Activated CD8-positive, alpha-beta memory T cell treated with anti-CD3 and anti-CD28 coated beads, Interleukin-2, amount 50 U/mL, for 1 hour (primary cell): ENCODE data around the gene SYNM.

Source experiments
- DNase-seq: peaks from one replicate; pipeline ENCODE4 v3.0.0-alpha.2; 2020; ENCODE audit errors: extremely low read depth

SYNM gene

DNA sequence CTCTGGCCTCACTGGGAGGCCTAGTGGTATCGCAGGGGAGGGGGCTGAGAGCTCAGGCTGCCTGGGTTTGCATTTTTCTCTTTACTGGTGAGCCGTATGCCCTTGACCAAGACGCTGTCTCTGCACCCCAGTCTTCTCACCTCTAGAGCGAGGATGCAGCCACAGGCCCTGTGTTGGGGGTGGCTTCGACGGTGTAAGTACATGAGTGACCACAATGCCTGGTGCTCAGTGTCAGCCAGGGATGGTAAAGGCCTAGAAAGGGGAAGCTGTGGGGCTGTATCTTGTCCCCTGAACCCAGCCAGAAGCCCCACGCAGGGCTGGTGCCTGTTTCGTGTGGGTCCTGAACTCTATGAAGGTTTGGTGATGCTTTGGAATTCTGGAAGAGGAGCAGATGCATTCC lies 19.8 kb downstream of the SYNM start:
- no peak for DNase-seq

GRCh38 chr15:99125061-99125891 lies 20.4 kb downstream of the SYNM start:
- DNase-seq = no peak

GRCh38 chr15:99126131-99126588 lies 21.3 kb downstream of the SYNM start:
- DNase-seq = no peak

- no peak for DNase-seq
These were observed 22.1 kb downstream of the SYNM start for GRCh38 chr15:99126930-99127329.

DNA sequence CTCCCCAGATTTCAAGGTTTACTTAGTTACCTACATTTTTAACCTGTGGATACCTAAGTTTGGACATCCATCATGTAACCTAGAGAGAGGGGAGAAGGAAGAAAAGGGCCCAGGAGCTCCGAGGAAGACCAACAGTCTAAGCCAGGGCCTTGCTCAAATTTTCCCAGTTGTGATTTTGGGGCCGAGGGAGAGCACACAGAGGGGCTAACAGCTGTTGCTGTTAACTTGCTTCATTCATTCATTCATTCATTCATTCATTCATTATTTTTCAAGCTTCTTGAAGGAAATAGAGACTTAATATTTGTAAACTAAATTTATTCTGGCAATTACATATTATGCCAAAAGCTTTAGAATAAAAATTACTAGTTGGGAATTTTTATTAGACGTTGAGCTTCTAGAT lies 22.9 kb downstream of the SYNM start:
- no peak for DNase-seq

DNA sequence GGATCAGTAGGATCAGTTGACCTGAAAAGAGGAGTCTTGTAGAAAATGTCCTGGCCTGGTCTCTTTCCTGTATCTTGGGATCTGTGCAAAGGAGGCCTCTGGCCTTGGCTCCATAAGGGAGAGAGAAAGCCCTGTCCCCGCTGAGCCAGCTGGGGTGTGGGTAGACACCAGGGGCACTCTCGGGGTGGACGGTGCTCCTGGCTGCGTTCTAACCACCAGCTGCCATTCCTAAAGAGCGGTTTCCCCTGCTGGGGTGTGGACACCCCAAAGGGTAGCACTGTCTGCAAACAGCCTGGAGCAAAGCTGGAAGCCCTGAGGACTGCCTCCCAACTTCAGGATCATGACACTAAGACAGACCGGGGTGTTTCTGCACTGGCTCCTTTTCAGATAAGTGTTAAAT lies 23.5 kb downstream of the SYNM start:
- DNase-seq = no peak

DNA sequence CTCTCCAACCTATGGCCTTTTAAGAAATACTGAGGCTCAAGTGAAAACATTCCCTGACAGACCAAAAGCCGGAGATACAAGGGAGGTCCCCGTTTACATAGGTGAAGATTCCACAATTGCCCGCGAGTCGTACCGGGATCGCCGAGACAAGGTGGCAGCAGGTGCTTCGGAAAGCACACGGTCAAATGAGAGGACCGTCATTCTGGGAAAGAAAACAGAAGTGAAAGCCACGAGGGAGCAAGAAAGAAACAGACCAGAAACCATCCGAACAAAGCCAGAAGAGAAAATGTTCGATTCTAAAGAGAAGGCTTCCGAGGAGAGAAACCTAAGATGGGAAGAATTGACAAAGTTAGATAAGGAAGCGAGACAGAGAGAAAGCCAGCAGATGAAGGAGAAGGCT lies 24.8 kb downstream of the SYNM start:
- no peak for DNase-seq

- DNase-seq = no peak
These were observed 25.4 kb downstream of the SYNM start for GRCh38 chr15:99130314-99130713.

DNA sequence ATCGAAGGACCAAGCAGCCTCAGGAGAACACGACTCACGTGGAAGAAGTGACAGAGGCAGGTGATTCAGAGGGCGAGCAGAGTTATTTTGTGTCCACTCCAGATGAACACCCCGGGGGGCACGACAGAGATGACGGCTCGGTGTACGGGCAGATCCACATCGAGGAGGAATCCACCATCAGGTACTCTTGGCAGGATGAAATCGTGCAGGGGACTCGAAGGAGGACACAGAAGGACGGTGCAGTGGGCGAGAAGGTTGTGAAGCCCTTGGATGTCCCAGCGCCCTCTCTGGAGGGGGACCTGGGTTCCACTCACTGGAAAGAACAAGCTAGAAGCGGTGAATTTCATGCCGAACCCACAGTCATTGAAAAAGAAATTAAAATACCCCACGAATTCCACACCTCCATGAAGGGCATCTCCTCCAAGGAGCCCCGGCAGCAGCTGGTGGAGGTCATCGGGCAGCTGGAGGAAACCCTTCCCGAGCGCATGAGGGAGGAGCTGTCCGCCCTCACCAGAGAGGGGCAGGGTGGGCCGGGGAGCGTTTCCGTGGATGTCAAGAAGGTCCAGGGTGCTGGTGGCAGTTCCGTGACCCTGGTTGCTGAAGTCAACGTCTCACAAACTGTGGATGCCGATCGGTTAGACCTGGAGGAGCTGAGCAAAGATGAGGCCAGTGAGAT lies 26.0 kb downstream of the SYNM start:
- DNase-seq = no peak

DNA sequence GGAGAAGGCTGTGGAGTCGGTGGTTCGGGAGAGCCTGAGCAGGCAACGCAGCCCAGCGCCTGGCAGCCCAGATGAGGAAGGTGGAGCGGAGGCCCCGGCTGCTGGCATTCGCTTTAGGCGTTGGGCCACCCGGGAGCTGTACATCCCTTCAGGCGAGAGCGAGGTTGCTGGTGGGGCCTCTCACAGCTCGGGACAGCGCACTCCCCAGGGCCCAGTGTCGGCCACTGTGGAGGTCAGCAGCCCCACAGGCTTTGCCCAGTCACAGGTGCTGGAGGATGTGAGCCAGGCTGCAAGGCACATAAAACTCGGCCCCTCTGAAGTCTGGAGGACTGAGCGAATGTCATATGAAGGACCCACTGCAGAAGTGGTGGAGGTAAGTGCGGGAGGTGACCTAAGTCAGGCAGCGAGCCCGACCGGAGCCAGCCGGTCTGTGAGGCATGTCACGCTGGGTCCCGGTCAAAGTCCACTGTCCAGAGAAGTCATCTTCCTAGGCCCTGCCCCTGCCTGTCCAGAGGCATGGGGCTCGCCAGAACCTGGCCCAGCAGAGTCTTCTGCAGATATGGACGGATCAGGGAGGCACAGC lies 26.7 kb downstream of the SYNM start:
- DNase-seq = no peak

- no peak for DNase-seq
These were observed 27.2 kb downstream of the SYNM start for GRCh38 chr15:99132122-99132521.

DNA sequence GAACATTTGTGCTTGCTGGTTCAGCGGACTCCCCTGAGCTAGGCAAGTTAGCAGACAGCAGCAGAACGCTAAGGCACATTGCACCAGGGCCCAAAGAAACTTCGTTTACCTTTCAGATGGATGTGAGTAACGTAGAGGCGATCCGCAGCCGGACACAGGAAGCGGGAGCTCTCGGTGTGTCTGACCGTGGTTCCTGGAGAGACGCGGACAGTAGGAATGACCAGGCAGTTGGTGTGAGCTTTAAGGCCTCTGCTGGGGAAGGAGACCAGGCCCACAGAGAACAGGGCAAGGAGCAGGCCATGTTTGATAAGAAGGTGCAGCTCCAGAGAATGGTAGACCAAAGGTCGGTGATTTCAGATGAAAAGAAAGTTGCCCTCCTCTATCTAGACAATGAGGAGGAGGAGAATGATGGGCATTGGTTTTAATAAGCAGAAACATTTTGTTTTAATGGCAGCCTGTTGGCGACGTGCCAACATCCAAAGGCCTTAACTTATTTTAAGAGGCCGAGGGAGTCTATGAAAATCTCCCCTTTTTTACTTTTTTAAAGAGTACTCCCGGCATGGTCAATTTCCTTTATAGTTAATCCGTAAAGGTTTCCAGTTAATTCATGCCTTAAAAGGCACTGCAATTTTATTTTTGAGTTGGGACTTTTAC lies 27.9 kb downstream of the SYNM start:
- no peak for DNase-seq

- no peak for DNase-seq
These were observed 29.5 kb downstream of the SYNM start for GRCh38 chr15:99134317-99134821.

- DNase-seq = no peak
These were observed 30.3 kb downstream of the SYNM start for GRCh38 chr15:99135194-99135593.

- DNase-seq = no peak
These were observed 32.2 kb downstream of the SYNM start for GRCh38 chr15:99137111-99137546.

- no peak for DNase-seq
These were observed 33.0 kb downstream of the SYNM start for GRCh38 chr15:99137877-99138276.

- no peak for DNase-seq
These were observed 33.7 kb downstream of the SYNM start for GRCh38 chr15:99138491-99138982.

GRCh38 chr15:99139276-99139675 lies 34.4 kb downstream of the SYNM start:
- DNase-seq = no peak

DNA sequence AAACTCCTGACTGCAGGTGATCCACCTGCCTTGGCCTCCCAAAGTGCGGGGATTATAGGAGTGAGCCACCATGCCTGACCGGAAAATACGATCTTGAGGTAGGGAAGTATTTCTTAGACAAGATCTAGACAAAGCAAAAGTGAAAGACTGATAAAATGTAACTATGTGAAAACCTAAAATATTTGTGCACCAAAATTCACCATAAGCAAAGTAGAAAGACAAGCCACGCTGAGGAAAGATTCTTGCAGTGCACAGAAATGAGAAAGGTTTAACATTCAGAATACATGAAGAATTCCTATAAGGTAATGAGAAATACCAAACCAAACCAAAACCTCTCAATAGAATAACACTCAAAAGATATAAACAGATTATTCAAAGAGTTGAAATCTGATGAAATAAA lies 35.7 kb downstream of the SYNM start:
- no peak for DNase-seq

- no peak for DNase-seq
These were observed 37.1 kb downstream of the SYNM start for GRCh38 chr15:99141943-99142342.

GRCh38 chr15:99142562-99142961 lies 37.7 kb downstream of the SYNM start:
- DNase-seq = no peak

GRCh38 chr15:99143242-99143641 lies 38.4 kb downstream of the SYNM start:
- no peak for DNase-seq
